Measurements from ENCODE around the gene FSD1L.

Gene FSD1L

DNA sequence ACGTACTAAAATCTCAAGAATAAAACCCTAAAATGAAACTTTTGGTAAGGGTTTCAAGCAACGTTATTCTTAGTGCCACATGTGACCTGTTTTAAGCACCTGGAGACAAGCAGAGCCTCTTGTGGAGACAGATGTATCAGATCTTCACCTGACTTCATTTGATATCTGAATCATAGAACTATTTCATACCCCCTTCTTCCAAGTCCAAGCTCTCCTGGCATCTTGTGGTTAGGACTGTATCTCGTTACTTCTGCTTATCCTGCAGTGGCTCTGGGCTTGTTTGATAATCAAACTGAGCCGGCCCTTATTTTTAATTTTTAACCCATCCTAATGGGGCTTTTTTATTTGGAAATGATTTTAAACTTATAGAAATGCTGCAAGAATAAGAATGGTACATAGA lies 11.1 kb upstream of the FSD1L start:
- no peak for DNase-seq (ENCODE audit: low read depth)

DNA sequence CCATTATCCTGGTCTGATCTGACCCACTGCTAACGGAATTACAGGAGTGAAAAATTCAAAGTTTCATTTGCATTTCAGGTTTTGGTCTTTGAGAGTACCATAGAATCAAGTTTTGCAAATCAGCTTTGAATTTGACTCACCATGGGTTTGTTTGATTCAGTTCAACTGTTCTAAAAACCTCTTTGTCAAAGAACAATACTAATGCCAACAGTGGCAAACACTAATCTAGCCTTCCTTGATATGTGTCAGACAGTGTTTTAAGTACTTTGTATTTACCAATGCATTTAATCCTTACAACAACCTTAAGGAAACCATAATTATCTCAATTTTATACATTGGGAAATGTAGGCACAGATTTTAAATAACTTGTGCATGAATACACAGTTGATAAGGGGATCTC lies 10.1 kb upstream of the FSD1L start:
- DNase-seq (ENCODE audit: low read depth) = no peak

DNA sequence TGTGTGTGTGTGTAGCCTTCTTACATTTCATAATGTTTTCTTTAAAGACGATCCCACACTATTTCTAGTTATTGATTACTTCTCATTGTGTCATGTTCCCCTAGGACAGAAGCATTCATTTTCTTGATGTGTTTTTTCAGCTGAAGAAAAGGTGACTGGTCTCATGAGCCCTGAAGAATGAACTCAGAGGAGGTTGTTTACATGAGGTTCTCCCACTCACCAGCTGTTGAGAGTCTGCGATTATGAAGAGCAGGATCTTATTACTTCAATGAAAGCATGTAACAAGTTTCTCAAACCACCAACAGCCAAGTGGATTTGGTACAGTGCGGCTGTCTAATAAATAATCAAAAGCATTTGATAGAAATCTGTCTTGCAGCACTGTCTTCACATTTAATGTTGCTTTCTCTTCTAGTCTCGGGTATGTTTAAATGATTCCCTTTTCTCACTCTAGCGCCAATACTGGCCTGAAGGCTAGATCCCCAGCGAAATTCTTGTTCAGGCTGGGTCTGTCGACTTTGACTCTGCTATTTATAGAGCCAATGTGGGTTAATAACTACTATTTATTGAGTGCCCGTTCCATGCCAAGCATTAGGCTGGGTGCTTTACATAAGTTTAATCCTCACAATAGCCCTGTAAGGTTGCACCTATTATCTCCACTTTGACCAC lies 9.6 kb upstream of the FSD1L start:
- DNase-seq (ENCODE audit: low read depth) = no peak

DNA sequence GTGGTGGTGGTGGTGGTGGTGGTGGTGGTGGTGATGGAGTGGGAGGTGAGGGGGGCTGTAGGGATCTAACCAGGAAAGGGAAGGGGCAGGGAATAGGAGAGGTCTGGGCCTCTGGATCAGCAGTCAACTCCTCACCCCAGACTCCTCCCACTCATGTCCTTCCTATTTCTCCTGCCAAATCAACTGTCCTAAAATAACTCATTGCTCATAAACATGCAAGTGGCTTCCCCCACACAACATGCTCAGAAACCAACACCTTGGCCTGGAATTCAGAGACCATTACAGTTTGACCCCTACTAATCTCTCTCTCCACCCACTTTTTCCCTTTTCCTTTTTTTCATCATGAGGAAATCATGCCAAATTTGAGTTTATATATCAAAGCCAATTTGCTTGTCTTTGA lies 8.4 kb upstream of the FSD1L start:
- DNase-seq (ENCODE audit: low read depth) = no peak

DNA sequence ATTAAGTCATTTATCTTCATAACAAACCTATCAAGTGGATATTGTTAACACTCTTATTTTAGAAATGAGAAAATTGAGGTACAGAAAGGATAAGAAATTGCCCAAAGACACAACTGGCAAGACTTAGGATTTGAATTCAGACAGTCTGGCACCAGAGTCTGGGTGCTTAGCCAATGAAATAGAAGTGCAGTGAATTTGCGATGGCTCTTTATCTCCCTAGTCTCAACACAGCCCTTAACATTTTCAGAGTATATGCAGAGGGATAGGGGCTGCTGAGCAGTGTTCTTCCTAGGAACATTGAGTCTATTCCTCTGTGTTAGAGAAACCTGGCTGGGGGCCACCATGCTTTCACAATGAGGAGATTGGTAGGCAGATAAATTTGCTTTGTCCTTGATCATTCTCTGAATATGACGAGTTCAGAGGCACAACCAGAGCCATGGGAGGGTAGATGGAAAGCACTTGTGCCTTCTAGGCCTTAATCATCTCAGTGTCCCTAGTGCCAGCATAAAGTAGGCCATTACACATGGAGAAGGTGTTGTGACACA lies 6.1 kb upstream of the FSD1L start:
- DNase-seq (ENCODE audit: low read depth) = no peak

DNA sequence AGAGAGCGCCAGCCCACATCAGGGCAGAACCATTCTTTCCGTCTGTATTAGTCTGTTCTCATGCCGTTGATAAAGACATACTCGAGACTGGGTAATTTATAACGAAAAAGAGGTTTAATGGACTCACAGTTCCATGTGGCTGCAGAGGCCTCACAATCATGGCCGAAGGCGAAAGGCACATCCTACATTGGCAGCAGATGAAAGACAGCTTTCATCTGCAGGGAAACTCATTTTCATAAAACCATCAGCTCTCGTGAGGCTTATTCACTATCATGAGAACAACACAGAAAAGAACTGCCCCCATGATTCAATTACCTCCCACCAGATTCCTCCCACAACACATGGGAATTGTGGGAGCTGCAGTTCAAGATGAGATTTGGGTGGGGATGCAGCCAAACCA lies 4.7 kb upstream of the FSD1L start:
- DNase-seq (ENCODE audit: low read depth) = no peak

DNA sequence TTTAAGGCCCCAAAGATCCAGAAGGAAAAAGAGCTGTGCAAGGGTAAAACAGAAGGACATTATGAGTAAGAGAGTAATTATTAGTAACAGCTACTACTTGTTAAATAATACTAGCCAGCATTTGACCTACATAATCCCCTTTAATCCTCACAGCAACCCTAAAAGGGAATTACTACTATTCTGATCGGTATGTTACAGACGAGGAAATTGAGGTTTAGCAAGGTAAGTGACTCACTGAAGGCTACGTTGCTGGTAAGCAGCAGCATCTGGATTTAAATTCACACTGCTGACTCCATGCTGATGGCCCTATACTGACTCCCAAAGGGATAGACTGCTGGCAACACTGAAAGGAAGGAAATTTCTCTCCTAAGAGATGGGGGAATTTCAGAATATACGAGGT lies 3.7 kb upstream of the FSD1L start:
- DNase-seq (ENCODE audit: low read depth) = no peak

DNA sequence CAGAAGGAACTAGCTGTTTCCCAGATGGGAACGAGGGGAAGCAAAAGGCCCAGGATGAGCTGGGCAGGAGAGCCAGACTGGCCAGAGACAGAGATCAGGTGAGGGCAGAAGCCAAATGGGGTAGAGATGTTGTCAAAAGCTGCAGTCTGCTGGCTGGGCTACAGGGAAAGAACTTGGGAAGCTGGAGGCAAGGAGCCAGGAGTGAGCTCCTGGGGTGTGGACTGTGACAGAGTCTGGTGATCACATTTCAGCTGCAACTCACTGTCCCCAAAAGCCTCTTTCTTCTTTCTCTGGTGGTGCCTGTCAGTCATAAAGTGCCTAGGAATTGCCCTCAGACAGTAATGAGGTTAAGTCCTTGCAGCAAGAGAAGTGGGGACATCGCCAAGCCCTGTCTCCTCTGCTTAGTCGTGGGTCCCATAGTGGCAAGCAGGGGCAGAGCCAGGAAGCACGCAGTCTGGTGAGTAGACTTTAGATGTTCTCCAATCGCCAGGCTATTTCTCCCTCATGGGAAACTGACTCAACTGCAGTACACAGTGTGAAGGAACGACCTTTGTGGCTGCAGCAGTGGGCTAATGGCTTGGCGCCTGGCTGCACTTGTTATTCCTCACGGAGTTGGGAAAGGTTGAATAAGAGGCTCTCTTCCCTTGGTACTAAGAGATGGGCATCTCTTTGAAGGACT lies 2.5 kb upstream of the FSD1L start:
- DNase-seq (ENCODE audit: low read depth) = no peak

DNA sequence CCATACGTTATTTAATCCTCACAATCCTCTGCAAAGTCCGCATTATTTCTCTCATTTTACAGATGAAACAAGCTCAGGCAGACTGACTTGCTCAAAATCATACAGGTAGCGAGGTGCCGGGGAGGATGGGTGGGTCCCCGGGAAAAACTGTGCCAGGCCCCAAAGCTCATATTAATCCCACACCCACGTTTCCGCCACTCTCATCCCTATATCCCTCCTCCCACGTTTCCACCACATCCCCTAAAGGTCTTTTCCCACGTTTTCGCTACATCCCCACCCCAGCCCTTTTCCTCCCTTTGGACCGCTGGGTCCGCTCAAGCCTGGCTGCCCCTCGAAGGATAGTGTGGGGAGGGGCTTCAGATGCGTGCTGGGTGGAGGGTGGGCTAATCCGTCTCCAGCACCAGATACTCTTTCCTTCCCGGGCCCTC lies 434 bp upstream of the FSD1L start:
- no peak for DNase-seq (ENCODE audit: low read depth)

DNA sequence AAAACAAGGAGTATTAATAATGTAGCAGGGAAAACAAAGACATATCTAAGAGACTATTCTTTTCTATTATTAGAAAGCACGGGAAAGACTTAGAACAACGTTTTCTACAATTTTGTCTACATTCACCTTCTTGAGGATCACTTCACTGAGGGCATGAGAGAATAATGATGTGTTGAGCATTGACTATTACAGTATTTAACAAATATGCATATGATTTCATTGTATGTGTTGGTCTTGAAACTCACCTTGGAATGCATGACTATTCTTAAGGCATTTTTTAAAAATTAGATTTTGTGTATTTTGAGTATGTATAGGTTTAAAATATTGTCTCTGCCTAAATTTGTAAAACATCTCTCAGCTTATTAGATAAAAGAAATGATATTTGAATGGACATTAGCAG lies 1.2 kb downstream of the FSD1L start:
- DNase-seq (ENCODE audit: low read depth) = no peak

DNA sequence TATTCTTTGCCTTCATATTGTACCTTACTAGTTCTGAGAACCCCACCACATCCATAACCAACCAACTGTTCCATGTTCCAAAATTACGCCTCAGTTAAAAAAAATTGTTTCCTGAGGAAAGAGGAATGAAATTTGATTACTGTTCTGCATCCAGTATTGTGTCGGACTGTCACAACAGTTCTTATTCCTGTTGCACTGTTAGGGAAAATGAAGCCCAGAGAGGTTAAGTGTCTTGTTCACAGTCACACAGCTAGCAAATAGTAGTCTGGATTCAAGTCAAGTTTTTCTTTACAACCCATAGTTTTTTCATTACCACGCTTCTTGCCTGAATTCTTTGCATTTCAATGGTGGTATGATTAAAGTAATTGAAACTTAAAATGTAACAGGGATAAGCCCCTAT lies 4.4 kb downstream of the FSD1L start:
- no peak for DNase-seq (ENCODE audit: low read depth)

DNA sequence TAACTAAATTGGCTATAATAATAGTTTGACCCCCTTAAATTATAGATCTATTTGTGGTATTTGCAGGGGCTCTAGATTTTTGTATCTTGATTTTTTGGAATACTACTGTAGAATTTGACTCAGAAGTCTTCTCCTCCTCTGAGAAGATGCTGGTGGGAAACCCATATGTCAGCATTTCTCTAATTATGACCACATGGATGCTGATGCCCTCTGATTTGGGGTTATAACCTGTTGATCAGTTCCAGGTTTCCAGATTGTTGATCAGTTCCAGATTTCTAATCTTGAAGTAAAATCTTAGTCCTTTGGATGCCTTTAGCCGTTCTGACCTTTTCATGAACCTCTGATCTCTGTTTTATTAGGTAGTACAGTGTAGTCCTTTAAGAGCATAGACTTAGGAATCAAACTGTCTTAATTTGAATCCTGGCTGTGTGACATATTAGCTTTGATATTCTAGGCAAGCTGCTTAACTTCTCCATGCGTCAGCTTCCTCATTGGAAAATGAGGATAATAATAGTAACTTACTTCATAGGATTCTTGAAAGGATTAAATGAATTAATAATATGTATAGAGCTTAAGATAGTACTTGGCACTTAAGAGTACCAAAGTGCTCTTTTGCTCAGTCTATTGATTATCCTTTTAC lies 8.1 kb downstream of the FSD1L start:
- DNase-seq (ENCODE audit: low read depth) = no peak

DNA sequence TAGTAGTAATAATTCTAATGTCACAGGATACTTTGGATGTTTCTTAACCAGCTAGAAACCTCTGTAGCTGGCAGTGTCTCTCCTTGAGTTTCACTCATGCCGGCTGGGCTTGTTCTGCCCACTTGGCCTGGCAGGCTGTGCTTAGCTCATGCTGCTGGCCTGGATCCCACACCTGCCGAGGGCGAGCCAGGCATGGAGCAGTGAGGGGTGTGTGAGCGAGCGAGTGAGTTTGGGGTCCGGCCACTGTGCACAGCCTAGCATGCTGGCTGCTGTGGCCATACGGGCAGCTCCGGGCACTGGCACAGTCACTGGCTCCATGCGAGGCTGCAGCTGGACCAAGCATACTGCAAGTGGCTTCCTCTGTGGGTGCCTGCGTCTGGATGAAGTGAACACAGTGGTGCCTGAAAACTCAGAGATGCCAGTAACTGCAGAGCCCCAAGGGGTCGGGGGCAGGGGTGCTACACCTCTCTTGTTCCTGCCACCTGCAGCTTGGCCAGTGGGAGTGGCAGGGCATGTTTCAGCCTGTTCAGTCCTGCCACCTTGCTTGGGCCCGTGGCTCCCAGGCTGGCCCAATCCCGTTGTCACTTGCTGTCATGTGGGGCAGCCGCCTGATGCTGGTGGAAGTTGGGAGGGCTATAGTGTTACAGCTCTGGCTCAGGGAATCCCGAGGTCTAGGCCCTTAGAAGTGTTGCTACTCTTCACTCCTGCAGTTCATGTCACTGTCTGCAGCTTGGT lies 9.9 kb downstream of the FSD1L start:
- no peak for DNase-seq (ENCODE audit: low read depth)

DNA sequence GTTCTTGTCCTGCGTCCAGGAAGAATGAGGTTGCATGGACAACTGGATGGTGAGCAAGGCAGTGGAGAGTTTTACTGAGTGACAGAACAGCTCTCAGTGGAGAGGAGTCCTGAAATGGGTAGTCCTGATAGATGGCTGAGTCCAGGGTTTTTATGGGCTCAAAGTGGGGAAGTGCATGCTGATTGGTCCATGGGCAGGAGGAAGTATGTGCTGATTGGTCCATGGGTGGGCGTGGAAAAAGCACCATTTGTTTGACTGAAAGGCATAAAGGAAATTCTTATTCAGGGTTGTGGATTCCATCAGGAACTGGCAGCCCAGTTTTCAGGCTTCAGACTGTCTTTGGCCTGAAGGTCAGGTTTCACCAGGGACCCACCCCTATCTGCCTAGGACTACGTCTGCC lies 10.6 kb downstream of the FSD1L start:
- no peak for DNase-seq (ENCODE audit: low read depth)

DNA sequence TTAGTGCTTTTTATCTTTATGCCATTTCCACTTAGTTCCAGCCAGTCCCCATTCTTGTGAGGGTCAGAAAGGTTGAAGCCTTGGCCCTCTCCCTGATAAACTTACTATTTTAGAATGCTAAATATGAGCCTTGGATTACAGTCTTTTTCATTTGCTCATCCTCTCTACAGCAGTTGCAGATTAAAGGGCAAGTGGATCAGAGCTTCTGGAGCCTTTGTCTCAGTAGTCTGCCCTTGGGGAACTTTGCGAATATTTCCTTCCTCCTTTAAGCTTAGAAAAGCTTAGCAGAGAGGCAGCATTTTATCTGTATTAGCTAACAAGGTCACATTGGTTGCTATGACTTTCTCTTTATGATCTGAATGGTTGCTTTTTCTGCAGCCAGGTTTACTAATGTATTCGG lies 11.5 kb downstream of the FSD1L start:
- no peak for DNase-seq (ENCODE audit: low read depth)

DNA sequence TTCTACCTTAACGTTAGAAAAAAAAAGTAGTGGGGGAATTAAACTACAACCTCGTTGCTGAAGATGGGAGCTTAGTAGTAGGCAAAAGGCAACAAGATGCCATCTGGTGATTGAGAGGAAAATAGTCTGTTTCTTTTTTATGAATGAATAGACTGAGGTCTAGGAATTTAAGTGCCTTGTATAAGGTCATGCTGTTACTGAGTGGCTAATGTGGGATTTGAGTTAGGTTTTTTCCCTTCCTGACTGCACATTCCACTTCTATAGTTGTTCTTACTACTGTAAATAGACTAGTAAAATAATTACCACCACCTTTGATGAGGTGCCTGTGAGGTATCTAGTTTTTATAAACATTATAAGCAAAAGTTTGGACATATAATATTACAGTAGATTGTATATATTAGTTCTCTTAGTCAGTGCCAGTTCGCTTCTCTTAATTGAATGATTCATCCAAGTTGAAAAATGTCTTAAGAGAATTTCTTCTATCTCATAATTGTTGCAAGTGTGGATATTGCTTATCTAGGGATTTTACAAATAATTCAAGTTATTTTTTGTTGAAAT lies 19.1 kb downstream of the FSD1L start:
- DNase-seq (ENCODE audit: low read depth) = no peak

DNA sequence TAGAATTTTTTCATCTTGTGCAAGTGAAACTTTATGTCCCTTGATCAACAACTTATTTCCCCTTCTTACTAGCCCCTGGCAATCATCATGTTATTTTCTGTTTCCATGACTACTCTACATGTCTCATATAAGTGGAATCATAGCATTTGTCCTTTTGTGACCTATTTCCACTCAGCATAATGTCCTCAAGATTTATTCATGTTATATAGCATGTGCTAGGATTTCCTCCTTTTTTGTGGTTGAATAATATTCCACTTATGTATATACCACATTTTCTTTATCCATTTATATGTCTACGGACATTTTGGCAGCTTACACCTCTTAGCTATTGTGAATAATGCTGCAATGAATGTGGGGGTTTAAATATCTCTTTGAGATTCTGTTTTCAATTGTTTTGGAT lies 21.0 kb downstream of the FSD1L start:
- no peak for DNase-seq (ENCODE audit: low read depth)

DNA sequence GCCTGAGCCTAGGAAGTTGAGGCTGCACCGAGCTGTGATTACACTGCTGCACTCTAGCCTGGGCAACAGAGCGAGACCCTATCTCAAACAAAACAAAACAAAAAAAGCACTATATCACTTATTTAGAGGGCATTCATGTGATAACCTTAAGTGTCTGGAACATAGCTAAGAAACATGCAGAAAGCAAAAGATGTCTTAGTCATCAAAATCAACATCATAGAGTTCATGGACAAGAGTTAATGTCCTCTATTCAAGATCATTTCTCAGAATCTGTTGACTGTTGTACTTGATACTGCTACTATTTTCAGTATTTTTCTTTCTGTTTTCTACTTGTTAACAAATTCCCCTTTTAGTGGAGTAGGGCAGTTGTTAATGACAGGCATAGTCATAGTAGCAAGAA lies 25.4 kb downstream of the FSD1L start:
- no peak for DNase-seq (ENCODE audit: low read depth)

DNA sequence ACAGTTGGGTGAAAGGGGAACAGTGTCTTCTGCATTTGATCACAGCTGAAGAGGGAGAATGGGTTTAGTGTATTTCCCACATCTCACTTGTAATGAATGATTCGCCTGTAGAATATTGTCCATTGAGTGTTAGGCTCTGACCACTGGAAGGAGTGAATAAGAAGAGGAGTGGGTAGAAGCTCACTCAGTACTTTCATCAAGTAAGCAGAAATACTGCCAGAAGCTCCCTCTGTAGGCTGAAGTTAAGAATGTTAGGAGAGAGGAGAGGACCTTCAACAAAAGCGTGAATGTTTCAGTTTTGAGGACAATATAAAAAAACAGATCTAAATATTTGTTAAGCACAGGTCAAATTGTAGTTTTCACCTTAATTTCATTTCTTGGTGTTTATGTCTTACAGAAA lies 27.5 kb downstream of the FSD1L start:
- DNase-seq (ENCODE audit: low read depth) = no peak

DNA sequence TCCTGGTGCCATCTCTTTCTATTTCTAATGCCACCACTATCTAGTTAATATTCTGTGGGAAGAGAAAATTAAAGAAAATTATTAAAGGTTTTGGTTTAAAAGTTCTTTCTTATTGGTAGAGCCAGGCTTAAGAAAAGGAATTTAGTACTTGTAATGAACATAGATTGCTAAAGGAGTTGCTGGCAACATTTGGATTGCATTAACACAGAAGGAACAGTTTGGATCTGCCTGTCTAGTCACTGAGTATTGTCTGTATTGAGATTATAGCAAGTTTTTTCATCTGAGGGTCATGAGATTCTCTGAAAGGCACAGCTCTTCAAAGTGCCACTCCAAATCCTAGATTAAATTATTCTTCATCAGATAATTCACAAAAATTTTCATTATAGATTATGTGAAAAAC lies 32.0 kb downstream of the FSD1L start:
- no peak for DNase-seq (ENCODE audit: low read depth)

DNA sequence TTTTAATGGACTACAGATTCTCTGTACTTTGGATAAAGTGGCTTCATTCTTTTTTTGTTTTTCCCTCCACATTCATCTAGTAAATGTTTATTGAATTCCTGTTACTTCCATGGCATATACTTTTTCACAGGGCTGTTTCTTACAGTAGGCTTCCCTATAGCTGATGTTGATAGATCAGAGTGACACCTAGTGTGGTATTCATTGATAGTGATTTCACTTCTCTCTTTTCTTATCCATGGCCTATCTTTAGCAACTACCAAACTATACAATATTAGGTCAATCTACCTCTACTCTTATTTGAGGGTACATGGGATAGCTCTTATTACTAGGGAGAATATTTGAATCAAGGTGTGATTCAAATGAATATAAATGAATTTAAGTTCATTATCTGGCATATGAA lies 35.8 kb downstream of the FSD1L start:
- DNase-seq (ENCODE audit: low read depth) = no peak

DNA sequence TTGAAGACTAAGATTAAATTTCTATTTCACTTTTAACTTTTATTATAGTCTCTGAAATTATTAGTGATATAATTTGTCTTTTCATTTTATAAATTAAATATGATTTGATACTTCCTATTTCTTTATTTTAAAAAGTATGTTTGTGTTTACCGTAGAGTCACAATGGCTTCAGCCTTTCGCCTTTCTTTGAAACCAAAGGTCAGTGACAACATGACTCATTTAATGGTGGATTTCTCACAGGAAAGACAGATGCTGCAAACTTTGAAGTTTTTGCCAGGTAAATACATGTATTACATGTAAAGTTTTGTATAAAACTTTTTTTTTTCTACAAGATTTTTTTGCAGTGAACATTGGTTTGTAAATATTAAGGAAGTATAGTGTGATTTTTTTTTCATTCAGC lies 36.4 kb downstream of the FSD1L start:
- no peak for DNase-seq (ENCODE audit: low read depth)
